ENCODE data around the gene PPP1R12A.

- TF ChIP-seq, protein P1, sequence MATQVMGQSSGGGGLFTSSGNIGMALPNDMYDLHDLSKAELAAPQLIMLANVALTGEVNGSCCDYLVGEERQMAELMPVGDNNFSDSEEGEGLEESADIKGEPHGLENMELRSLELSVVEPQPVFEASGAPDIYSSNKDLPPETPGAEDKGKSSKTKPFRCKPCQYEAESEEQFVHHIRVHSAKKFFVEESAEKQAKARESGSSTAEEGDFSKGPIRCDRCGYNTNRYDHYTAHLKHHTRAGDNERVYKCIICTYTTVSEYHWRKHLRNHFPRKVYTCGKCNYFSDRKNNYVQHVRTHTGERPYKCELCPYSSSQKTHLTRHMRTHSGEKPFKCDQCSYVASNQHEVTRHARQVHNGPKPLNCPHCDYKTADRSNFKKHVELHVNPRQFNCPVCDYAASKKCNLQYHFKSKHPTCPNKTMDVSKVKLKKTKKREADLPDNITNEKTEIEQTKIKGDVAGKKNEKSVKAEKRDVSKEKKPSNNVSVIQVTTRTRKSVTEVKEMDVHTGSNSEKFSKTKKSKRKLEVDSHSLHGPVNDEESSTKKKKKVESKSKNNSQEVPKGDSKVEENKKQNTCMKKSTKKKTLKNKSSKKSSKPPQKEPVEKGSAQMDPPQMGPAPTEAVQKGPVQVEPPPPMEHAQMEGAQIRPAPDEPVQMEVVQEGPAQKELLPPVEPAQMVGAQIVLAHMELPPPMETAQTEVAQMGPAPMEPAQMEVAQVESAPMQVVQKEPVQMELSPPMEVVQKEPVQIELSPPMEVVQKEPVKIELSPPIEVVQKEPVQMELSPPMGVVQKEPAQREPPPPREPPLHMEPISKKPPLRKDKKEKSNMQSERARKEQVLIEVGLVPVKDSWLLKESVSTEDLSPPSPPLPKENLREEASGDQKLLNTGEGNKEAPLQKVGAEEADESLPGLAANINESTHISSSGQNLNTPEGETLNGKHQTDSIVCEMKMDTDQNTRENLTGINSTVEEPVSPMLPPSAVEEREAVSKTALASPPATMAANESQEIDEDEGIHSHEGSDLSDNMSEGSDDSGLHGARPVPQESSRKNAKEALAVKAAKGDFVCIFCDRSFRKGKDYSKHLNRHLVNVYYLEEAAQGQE (IDR thresholded peaks at IDR 0.05; ENCODE audit: insufficient replicate concordance, low read depth): no peak
- TF ChIP-seq, protein P2, sequence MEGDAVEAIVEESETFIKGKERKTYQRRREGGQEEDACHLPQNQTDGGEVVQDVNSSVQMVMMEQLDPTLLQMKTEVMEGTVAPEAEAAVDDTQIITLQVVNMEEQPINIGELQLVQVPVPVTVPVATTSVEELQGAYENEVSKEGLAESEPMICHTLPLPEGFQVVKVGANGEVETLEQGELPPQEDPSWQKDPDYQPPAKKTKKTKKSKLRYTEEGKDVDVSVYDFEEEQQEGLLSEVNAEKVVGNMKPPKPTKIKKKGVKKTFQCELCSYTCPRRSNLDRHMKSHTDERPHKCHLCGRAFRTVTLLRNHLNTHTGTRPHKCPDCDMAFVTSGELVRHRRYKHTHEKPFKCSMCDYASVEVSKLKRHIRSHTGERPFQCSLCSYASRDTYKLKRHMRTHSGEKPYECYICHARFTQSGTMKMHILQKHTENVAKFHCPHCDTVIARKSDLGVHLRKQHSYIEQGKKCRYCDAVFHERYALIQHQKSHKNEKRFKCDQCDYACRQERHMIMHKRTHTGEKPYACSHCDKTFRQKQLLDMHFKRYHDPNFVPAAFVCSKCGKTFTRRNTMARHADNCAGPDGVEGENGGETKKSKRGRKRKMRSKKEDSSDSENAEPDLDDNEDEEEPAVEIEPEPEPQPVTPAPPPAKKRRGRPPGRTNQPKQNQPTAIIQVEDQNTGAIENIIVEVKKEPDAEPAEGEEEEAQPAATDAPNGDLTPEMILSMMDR (IDR thresholded peaks at IDR 0.05; ENCODE audit: insufficient read depth, low read length): no peak
- no peak for TF ChIP-seq POLR2AphosphoS5 (IDR thresholded peaks at IDR 0.05; ENCODE audit: low read depth)
- no peak for TF ChIP-seq GABPA (IDR thresholded peaks at IDR 0.05; ENCODE audit: low read depth)
- TF ChIP-seq SPI1 (IDR thresholded peaks at IDR 0.05; ENCODE audit: borderline replicate concordance, low read depth): no peak
Measured at GRCh38 chr12:79887890-79888289, 47.0 kb downstream of the PPP1R12A start.

Measured in HL-60 (cell line).